Germinal center (tissue), 1 donor: ENCODE data around the gene MUCL3.
"Not testable (repeated sequence)": the region's sequence is repeated elsewhere in the genome, so short reads cannot be mapped to it uniquely, and the experiment has no call there.

Source experiments
- DNase-seq: peaks from one replicate; pipeline ENCODE4 v3.0.0; 2012; ENCODE audit warnings: mixed read lengths, low spot score

MUCL3 gene

DNA sequence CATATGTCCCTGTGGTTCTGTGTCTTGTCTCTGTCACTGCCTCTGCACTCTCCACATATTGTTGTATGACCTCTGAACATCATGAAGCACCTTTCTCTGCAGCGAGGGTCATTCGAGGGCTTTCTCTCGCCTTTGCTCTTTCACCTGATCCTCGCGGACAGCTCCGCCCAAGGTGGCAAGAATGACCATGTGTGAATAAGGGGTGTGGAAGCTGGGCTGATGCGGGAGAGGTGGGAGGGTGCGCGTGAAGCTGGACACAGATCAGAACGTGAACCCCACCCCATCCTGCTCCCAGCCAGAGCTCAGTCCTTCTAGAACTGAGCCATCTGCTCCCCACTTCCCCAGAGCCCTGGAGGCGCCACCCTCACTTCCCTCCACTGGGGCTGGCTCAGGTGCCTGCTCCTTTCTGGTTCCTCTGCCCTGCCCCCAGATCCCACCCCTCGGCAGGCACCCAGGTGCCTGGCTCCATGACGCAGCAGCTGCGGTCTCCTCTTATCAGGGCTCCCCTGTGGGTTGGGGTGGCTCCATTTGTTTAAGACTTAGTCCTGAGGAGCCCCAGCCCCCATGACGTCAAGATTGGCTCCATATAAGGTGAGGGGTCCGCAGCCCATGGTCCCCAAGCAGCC, at the start of gene MUCL3:
Gene MUCL3, plus strand, starts transcription at position 613 of the 626 bp plus-strand sequence. CDS start 27 bp downstream, outside the sequence.
- no peak for DNase-seq

GRCh38 chr6:30891450-30891723, 49.4 kb upstream of the MUCL3 start:
- DNase-seq, result no peak

DNA sequence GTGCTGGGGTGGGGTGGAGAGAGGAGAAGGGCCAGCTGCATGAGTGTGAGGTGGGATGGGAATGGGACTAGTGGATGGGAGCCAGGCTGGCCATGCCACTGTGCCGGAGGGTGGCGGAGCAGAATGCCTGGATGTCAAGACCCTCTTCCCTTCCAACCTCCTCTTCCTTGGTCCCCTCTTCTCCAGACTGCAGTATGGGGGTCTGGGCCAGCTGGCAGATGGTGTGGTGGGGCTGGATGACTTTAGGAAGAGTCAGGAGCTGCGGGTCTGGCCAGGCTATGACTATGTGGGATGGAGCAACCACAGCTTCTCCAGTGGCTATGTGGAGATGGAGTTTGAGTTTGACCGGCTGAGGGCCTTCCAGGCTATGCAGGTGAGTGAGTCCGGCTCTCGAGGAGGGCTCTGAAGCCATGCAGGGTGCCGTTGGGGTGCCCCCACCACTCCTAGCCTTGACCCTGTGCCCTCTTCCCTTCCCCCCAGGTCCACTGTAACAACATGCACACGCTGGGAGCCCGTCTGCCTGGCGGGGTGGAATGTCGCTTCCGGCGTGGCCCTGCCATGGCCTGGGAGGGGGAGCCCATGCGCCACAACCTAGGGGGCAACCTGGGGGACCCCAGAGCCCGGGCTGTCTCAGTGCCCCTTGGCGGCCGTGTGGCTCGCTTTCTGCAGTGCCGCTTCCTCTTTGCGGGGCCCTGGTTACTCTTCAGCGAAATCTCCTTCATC, 48.8 kb upstream of the MUCL3 start:
- no peak for DNase-seq

GRCh38 chr6:30893001-30893591, 47.7 kb upstream of the MUCL3 start:
- DNase-seq, result no peak

DNA sequence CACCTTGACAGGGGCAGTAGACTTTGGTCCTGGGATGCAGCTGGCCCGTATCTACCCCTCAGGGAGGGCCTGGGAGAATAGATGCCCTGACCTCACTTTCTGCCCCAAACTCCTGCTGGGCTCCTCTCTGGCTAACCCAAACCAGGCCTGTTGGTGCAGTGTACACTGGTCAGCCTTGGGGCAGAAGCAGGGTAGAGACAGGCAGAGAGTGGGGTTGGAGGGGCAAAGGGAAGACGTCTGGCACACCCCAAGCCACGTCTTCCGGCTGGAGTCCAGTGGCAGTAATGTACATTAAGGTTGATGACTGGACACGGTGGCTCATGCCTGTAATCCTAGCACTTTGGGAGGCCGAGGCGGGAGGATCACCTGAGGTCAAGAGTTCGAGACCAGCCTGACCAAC, 47.1 kb upstream of the MUCL3 start:
- DNase-seq, result no peak

- no peak for DNase-seq
Measured at GRCh38 chr6:30894381-30894780, 46.4 kb upstream of the MUCL3 start.

- DNase-seq, result no peak
Measured at GRCh38 chr6:30894935-30895334, 45.8 kb upstream of the MUCL3 start.

DNA sequence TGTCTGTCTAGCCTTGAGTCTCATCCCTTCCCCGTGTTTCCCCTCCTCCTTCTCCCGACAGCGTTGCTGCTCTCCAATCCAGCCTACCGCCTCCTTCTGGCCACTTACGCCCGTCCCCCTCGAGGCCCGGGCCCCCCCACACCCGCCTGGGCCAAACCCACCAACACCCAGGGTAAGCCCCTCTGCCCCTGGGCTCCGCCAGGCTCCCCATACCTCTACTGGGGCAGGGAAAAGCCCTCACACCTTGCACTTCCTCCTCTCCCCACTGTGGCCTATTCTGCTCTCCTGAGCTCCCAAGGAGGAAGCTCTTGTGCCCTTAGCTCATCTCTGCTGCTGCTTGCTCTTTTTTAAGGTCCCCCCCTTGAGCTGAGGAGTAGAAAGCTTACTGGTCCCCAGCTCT, 45.4 kb upstream of the MUCL3 start:
- no peak for DNase-seq

DNA sequence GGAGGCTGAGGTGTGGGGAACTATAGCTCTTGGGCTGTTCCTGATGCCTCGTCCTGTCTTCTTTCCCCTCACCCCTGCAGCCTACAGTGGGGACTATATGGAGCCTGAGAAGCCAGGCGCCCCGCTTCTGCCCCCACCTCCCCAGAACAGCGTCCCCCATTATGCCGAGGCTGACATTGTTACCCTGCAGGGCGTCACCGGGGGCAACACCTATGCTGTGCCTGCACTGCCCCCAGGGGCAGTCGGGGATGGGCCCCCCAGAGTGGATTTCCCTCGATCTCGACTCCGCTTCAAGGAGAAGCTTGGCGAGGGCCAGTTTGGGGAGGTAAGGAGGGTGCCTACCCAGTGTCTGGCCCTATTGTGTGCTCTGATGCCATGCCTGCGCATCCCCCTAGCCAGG, 44.2 kb upstream of the MUCL3 start:
- no peak for DNase-seq

GRCh38 chr6:30897882-30898281, 42.9 kb upstream of the MUCL3 start:
- DNase-seq, result no peak

DNA sequence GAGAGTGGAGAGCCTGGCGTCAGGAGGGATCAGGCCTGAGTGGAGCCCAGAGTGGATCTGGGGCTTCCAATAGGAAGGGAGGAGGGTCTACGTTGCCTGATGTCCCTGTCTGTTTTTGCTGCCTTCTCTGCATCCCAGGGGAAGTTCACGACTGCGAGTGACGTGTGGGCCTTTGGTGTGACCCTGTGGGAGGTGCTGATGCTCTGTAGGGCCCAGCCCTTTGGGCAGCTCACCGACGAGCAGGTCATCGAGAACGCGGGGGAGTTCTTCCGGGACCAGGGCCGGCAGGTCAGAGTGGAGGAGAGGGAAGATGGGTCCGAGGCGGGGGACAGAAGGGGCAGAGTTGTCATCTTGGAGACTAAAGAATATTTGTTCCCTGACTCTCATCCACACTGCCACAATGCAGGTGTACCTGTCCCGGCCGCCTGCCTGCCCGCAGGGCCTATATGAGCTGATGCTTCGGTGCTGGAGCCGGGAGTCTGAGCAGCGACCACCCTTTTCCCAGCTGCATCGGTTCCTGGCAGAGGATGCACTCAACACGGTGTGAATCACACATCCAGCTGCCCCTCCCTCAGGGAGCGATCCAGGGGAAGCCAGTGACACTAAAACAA, 41.9 kb upstream of the MUCL3 start:
- no peak for DNase-seq

DNA sequence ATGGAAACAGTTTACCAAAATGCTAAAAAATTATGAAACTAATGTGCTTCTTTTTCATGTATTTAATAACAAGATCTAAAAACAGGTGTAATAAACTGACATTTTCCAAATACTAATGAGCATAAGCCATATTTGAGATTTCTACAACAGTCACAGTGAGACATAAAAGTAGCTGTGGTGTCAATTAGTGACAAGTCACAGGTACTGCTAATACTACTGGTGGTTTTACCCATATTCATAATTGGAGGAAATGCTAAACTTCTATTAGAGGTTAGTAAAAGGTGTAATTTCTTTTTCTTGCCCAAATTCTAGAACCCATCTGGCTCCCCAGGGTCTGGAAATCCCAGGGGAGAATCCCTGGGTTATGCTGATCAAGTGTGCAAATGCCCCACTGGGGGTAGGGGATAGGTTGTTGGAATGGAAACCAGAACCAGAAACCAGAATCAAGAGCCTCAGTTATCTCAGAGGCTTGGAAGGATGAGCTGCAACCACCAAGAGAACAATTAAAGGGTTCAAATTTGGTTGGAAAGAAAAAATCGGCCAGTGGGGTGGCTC, 39.8 kb upstream of the MUCL3 start:
- DNase-seq, result no peak

- no peak for DNase-seq
Measured at GRCh38 chr6:30901436-30901835, 39.3 kb upstream of the MUCL3 start.

- DNase-seq, result not testable (repeated sequence)
Measured at GRCh38 chr6:30902196-30902595, 38.6 kb upstream of the MUCL3 start.

DNA sequence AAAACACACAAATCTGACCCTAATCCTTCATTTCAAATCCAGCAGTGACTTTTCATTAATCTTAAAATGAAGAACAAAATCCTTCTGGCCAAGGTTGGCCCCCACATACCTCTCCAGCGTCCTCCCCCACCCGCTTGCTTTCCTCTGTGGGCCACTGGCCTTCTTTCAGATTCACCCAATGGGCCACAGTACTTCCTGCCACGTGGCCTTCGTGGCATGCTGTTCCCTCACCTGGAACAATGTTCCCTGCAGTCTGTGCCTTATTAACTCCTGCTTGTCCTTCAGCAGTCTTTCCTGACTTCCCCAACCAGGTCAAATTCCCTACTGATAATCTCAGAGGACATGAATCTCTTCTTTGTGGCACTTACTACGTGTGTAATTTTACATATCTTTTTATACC, 38.1 kb upstream of the MUCL3 start:
- DNase-seq, result no peak

- DNase-seq, result no peak
Measured at GRCh38 chr6:30903236-30903635, 37.5 kb upstream of the MUCL3 start.

- not testable (repeated sequence) for DNase-seq
Measured at GRCh38 chr6:30907290-30907757, 33.4 kb upstream of the MUCL3 start.

- DNase-seq, result peak; percentile 90
Measured at GRCh38 chr6:30907758-30908591, 32.8 kb upstream of the MUCL3 start, which contains the start of gene GTF2H4. TSS of gene GTF2H4 (plus strand) at chr6:30908207.

DNA sequence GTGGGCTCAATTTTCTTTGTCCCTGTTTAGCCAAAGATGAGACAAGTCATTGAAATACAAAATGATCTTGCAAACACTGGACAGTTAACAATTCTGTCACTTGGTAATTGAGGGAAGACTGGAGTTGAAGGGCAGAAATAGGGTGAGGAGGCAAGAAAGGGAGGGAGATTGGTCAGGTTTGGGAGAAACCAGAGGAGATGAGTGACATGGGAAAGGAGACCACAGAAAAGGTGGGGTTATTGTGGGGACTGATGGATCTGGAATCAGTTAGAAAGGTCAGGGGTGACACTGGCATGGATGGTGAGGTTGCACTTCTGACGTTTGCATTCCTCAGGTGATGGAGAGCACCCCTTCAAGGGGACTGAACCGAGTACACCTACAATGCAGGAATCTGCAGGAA, 32.1 kb upstream of the MUCL3 start:
- DNase-seq, result no peak

DNA sequence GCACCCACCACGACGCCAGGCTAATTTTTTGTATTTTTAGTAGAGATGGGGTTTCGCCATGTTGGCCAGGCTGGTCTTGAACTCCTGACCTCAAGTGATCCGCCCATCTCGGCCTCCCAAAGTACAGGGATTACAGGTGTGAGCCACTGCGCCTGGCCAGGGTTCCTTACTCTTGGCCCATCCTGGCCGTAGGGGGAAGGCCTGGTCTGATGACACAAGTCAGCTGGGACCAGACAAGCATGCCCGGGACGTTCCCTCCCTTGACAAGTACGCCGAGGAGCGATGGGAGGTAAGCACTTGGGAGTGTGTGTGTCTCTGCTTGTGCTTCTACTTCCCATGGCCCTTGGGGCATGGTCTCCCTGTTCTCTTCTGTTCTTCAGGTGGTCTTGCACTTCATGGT, 30.3 kb upstream of the MUCL3 start:
- not testable (repeated sequence) for DNase-seq

DNA sequence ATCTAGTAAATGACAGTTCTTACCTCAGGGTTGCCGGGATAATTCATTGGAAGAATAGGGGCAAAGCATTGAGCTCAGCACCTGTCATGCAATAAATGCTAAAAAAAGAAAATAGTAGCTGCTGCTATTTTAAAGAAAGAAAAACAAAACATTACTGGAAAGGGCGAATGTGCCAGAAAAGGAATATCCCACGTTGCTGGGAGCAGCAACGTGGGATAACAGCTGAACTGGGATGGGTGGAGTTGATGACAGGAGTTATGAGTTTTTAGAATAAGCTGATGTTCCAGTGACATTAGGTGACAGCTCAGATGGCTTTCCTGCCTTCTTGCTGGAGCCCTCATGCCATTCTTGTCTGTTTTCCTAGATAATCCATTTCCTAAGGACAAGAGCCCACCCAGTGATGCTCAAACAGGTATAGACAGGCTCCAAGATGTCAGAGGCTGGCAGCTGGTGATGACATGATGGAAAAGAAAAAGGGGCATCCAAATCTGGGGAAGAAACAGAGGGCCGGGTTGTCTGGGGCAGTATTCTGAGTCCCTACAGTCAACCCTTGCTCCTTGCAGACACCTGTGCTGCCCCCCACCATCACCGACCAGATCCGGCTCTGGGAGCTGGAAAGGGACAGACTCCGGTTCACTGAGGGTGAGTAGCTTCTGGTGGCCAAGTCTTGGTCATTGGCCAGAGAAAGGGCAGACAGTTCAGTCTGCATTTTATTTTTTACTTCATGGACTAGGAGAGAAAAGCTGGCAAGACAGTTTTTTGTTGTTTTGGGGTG, 27.8 kb upstream of the MUCL3 start:
- no peak for DNase-seq
